Measurements from ENCODE around the gene CNOT2.

CNOT2 gene

GRCh38 chr12:70217416-70217815, 25.8 kb upstream of the CNOT2 start:
- TF ChIP-seq CTCF (IDR thresholded peaks at IDR 0.05; ENCODE audit: borderline replicate concordance, control extremely low read depth, extremely low read depth, insufficient read depth, missing control alignments): no peak
- in situ Hi-C loops (cut with MboI; ENCODE audit: low sequenced_read_pairs, unreplicated experiment): no loop called here
- no peak for DNase-seq (ENCODE audit: low spot score)

- in situ Hi-C loops (cut with MboI; ENCODE audit: low sequenced_read_pairs, unreplicated experiment): no loop called here
- no peak for DNase-seq (ENCODE audit: low spot score)
- no peak for TF ChIP-seq CTCF (IDR thresholded peaks at IDR 0.05; ENCODE audit: borderline replicate concordance, control extremely low read depth, extremely low read depth, insufficient read depth, missing control alignments)
These were observed 21.6 kb upstream of the CNOT2 start for GRCh38 chr12:70221626-70222025.

GRCh38 chr12:70227911-70228310, 15.3 kb upstream of the CNOT2 start:
- in situ Hi-C loops (cut with MboI; ENCODE audit: low sequenced_read_pairs, unreplicated experiment): no loop called here
- TF ChIP-seq CTCF (IDR thresholded peaks at IDR 0.05; ENCODE audit: borderline replicate concordance, control extremely low read depth, extremely low read depth, insufficient read depth, missing control alignments): no peak
- DNase-seq (ENCODE audit: low spot score): no peak

- TF ChIP-seq CTCF (IDR thresholded peaks at IDR 0.05; ENCODE audit: borderline replicate concordance, control extremely low read depth, extremely low read depth, insufficient read depth, missing control alignments): no peak
- in situ Hi-C loops (cut with MboI; ENCODE audit: low sequenced_read_pairs, unreplicated experiment): no loop called here
- no peak for DNase-seq (ENCODE audit: low spot score)
These were observed 12.2 kb upstream of the CNOT2 start for GRCh38 chr12:70230934-70231606.

GRCh38 chr12:70236990-70237389, 6.2 kb upstream of the CNOT2 start:
- no peak for DNase-seq (ENCODE audit: low spot score)
- no peak for TF ChIP-seq CTCF (IDR thresholded peaks at IDR 0.05; ENCODE audit: borderline replicate concordance, control extremely low read depth, extremely low read depth, insufficient read depth, missing control alignments)
- in situ Hi-C loops (cut with MboI; ENCODE audit: low sequenced_read_pairs, unreplicated experiment): no loop called here

GRCh38 chr12:70240673-70241072, 2.6 kb upstream of the CNOT2 start:
- DNase-seq (ENCODE audit: low spot score): no peak
- no peak for TF ChIP-seq CTCF (IDR thresholded peaks at IDR 0.05; ENCODE audit: borderline replicate concordance, control extremely low read depth, extremely low read depth, insufficient read depth, missing control alignments)
- in situ Hi-C loops (cut with MboI; ENCODE audit: low sequenced_read_pairs, unreplicated experiment): no loop called here
